ENCODE results near the gene GLP2R.

DNA sequence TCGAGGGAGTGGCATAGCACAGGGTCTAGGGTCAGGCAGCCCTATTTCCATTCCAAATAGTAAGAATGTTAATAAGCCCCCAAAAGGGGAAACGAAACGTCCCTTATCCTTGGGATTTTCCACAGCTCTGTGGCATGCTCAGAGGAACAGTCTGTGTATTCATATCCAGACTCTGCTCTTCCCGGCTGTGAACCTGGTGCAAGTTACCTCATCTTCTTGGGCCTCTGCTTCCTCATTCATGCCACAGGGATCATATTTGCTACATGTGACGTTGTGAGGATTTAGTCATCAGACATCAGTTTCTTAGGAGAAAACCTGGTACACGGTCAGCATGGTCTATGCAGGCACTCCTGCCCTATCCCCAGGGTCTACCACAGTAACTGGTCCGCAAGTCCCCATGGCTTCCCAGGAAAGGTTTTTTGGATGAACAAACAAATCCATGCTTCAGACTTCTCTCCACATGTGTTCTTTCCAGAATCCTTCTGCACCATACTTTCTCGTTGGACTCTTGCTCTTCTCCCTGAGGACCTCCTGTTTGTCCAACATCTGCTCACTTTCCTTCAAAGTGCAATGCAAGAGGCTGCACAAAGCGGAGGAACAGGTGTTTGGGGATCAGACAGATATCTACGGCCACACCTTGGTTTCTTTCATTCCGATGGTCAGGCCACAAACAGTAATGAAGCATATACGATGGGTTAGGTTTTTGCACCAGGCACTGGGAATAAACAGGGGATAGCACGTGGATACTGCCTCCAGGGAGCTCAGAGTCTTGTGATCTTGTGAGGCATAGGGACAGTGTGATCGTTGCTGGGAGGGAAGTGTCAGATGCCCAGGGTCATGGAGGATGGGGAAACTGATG, 17.7 kb downstream of the GLP2R start:
- TF ChIP-seq, protein P1, sequence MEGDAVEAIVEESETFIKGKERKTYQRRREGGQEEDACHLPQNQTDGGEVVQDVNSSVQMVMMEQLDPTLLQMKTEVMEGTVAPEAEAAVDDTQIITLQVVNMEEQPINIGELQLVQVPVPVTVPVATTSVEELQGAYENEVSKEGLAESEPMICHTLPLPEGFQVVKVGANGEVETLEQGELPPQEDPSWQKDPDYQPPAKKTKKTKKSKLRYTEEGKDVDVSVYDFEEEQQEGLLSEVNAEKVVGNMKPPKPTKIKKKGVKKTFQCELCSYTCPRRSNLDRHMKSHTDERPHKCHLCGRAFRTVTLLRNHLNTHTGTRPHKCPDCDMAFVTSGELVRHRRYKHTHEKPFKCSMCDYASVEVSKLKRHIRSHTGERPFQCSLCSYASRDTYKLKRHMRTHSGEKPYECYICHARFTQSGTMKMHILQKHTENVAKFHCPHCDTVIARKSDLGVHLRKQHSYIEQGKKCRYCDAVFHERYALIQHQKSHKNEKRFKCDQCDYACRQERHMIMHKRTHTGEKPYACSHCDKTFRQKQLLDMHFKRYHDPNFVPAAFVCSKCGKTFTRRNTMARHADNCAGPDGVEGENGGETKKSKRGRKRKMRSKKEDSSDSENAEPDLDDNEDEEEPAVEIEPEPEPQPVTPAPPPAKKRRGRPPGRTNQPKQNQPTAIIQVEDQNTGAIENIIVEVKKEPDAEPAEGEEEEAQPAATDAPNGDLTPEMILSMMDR (IDR thresholded peaks at IDR 0.05; ENCODE audit: low read length): no peak
- TF ChIP-seq EZH2phosphoT487 (IDR thresholded peaks at IDR 0.05; ENCODE audit: low read length) (no peak), EZH2 (optimal IDR thresholded peaks at IDR 0.05; ENCODE audit: low read depth, low read length) (no peak)
